HG02970 (cell line): ENCODE measurements around the gene PACS1.
"Not testable (repeated sequence)": the region's sequence is repeated elsewhere in the genome, so short reads cannot be mapped to it uniquely, and the experiment has no call there.

Experiments used
- ATAC-seq: cut with Tn5 transposase; IDR thresholded peaks from one replicate; pipeline ENCODE4 v1.9.1; 2021; ENCODE audit warnings: mild to moderate bottlenecking, moderate library complexity, moderate number of reproducible peaks; ENCODE audit not compliant: unreplicated experiment, low FRiP score

The PACS1 gene

DNA sequence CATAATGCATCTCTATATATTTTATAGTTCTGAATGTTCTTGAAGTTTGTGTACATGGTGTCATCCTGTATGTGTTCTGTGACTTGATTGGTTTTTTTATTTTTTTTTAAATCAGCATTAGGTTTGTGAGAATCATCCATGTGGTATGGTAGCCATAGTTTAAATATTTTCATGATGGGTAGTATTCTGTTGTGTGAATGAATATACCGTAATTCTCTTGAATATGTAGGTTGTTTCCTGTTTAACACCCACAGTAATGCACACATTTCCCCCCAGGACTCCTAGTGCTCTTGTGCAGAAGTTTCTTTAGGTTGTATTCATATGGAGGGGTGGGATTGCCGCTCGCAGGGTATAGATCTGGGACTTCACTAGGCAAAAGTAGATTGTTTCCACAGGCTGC lies 2.0 kb downstream of the PACS1 start:
- ATAC-seq = no peak

DNA sequence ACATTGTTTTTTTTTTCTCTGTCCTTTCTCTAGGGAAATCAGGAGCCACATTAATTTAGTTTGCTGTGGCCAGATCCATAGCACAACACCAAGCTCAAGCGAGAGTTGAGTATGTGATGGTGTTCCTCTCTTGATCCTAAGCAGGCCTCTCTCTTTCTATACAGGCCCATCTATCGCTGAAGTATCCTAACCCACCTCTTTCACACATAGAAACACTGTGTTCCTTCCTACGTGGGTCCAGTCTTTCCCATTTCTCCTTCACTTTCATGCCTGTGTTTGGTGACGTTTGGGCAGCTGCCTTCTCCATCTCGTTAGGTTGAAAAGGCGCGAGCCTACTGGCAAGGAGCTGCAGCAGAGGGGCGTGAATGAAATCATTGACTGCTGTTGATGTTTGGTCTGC lies 2.4 kb downstream of the PACS1 start:
- no peak for ATAC-seq

DNA sequence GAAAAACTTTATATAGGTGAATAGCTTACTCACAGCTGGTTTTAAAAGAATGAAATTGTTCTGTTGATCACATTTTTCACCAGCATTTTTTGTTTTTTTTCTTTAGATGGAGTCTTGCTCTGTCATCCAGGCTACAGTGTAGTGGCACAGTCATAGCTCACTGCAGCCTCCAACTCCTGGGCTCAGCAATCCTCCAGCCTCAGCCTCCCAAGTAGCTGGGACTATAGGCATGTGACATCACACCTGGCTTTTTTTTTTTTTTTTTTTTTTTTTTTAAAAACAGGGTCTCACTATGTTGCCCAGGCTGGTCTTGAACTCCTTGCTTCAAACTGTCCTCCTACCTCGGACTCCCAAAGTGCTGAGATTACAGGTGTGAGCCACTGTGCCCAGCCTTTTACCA lies 3.6 kb downstream of the PACS1 start:
- ATAC-seq = no peak

DNA sequence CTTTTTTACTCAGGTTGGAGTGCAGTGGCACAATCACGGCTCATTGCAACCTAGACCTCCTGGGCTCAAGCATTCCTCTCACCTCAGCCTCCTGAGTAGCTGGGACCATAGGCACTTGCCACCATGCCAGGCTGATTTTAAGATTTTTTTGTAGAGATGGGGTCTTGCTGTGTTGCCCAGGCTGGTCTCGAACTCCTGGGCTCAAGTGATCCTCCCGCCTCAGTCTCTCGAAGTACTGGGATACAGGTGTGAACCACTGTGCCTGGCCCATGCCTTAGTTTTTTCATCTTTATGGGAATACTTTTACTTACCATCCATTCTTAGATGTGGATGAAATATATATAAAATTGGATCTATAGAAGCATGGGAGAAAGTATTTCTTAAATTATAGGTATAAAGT lies 5.2 kb downstream of the PACS1 start:
- no peak for ATAC-seq

DNA sequence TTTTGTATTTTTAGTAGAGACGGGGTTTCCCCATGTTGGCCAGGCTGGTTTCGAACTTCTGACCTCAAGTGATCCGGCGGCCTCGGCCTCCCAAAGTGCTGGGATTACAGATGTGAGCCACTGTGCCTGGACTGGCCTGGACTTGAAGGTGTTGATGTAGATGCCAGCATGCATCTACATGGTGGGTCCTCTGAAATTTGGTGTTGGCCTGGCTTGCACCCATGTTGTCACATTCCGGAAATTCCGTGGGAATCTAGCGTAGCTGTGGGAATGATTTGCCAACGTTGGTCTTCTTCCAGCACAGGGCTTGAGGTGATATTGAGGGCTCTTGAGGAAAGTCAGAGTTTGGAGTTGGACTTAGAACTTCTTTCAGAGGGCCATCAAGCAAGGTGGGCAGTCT lies 6.5 kb downstream of the PACS1 start:
- no peak for ATAC-seq

DNA sequence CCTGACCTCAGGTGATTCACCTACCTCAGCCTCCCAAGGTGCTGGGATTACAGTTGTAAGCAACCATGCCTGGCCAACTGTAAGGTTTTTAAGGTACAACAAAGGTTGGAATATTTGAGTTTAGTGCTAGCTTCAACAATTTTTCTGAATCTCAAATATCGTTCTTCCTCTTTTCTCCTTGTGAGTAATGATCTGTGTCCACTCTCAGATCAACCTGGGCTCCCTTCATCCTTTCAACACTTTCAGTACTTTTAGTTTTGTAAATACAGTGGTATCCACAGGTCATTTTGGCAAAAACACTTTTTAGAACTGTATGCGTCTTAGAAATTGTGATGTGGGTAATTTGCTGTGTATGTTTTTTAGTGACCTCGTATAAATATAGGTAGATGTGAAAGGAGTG lies 7.9 kb downstream of the PACS1 start:
- ATAC-seq = no peak

DNA sequence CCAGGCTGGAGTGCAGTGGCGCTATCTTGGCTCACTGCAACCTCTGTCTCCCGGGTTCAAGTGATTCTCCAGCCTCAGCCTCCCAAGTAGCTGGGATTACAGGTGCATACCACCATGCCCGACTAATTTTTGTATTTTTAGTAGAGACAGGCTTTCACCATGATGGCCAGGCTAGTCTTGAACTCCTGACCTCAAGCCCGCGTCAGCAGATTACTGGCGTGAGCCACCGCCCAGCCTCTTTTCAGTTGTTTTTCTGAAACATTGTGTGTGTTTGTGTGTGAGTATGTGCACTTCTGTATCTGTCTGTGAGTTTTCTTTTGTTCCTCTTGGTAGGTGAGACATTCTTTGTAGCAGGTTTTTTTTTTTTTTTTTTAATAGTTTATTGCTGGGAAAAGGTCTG lies 8.9 kb downstream of the PACS1 start:
- not testable (repeated sequence) for ATAC-seq

DNA sequence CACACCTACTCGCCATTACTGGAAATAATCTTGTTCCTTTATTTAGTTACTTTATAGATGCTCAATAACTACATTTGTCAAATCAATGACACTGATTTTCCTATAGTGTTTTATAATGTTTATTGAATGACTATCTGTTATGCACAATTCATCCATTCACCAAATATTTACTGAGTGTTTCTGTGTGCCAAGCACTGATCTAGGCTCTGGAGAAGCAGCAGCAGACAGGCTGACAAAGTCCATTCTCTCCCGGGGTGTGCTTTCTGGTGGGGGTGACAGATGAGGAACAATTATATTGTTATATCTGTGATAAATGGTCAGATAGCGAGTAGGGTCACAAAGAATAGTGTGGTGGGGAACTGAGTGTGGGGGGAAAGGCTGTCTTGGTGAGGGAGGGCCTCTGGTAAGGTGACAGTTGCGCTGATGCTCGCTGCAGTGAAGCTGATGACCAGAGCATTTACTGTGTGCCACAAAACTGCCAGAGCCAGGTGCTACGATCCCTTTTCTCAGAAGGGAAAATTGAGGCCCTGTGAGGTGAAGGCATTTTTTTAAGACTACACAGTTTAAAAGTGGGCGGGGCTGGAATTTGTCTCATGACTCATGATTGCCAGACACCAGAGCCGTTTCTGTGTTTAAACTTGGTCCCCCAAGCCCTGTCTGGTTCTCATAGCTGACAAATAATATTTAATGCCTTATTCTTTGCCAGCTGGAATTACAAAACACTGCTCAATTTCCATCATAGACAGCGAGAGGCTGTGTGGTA lies 10.2 kb downstream of the PACS1 start:
- no peak for ATAC-seq

DNA sequence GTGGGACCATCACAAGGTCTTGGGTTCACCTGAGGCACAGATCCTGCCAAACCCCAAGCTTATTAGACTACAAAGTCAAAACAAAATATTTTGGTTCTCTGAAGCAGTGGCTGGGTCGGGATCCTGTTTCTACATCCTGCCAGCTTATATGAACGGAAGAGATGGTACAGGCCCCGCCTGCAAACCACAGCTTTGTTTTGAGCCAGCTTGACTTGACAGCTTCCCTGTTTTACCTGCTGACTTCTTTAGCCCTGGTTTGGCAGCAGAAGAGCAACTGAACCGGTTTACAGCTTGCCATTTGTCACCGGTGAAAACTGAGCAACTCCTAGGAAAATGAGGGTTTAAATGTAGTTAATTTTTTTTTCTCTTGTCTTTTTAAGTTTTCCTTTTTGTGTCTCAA lies 11.4 kb downstream of the PACS1 start:
- no peak for ATAC-seq

DNA sequence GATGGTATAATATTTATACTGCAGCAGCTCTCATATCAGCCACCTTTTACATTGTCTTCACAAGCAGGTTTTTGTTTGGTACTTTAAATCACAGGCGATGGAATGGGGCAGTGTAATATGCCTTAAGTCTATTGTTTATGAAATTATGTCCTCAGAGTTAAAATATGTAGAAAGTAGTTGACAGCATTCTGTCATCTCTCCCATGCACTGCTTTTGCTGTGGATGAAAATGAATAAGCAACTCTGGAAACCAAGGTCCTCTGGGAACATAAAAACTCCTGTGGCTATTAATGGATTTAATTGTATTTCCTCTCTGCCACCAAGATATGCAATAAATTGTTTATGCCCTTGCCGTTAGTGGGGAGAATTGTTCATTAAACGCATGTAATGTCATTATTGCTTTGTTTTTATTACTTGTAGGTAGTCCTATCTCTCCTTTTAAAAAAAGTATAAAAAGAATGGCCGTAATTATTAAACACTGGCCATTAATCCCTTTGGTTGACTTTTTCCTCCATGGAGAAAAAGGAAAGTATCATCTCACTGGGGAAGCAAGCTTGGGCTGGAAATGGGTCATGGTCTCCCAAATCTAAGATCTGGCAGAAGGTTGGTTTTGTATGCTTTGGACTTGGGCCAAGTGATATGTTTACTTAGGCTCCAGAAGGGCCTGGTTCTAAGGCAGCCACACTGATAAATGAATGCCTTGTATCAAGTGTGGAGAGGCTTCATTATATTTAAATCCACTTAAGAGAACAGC lies 13.1 kb downstream of the PACS1 start:
- ATAC-seq = no peak

DNA sequence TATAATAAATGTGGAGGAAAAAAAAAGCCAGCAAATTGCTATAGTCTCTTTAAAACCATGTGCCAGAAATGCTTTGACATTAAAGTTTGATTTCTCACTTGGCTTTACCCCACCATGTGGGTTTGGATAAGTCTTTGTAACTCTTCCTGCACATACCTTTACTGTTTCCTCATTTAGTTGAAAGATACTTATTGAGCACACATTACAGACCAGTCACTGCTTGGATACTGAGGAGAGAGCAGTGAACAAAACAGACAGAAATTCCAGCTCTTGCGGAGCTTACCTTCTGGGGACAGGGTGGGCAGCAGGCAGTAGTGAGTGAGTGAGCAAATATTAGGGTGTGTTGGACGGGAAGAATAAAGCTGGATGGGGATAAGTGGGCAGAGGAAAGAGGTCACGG lies 13.7 kb downstream of the PACS1 start:
- no peak for ATAC-seq

DNA sequence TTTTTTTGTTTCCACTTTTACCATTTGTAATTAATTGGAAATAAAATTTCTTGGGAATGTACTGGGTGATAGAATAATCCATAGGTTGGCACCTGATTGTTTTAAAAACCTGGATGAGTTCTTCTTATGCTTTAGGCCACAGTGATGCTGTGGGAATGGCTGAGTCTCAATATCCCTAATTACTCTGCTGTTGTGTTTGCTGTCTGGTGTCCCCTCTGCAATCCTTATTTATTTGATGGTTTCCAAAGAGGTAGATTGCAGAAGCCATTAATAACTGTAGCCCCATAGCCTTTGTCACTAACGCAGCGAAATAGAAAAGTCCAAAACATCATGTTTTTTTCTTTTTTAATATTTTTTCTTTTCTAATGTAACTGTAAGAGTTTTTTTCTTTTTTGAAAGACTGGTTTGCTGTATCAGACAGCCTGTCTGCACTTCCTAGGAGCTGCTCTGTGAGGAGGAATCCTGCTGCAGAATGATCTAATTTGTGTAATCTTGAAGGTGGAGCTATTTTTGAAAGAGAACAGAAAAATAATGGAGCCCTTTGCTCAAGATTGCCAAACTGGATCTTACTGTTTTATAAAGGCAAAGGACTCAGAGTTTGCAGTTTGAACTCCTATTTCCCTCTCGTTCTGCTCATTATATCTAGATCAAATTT lies 14.9 kb downstream of the PACS1 start:
- ATAC-seq = no peak

DNA sequence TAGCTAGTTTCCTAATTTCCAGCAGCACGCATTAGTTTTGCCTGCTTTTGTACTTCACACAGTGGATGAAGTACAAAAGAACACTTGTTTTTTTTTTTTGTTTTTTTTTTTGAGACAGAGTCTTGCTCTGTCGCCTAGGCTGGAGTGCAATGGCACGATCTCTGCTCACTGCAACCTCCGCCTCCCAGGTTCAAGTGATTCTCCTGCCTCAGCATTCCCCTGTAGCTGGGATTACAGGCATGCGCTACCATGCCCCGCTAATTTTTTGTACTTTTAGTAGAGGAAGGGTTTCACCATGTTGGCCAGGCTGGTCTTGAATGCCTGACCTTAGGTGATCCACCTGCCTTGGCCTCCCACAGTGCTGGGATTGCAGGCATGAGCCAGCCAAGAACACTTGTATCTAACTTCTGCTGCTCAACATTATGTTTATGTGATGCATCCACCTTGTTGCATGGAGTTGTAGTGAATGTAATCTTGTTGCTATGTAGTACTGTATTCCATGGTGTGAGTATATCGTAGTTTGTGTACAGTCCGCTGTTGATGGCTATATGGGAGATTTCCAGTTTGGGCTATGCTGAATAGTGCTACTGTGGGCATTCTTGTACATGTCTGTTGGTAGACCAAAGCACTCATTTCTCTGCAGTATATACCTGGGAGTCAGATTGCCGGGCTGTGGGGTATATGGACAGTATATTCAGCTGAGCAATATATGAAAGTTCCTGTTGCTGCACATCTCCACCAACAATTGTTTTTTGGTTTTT lies 17.3 kb downstream of the PACS1 start:
- ATAC-seq = no peak

DNA sequence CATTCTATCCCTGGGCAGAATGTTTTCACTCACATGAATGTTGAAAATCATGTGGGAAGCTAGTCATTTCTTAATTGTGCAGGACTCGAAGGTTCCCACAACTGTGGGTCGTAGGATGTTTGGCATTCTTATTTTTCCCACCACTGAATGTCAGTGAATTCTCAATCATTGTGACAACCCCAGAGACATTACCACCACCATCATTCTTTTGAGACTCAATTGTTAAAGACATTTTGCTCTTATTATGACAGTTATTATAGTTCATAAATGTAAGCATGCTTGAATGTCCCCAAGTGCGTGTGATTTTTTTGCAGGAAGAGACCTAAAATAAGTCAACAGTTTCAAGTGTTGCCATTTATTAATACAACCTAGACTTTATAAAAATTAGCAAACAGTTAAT lies 19.0 kb downstream of the PACS1 start:
- ATAC-seq = no peak

DNA sequence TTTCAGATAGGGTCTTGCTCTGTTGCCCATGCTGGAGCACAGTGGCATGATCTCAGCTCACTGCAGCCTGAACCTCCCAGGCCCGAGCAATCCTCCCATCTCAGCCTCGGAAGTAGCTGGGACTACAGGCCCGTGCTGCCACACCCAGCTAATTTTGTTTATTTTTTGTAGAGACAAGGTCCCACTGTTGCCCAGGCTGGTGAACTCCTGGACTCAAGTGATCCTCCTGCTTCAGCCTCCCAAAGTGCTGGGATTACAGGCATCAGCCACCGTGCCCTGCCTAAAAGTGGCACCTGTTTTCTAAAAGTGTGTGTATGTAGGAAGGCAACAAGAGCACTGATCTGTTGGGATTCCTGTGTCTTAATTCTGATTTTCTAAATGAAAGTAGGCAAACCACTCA lies 20.2 kb downstream of the PACS1 start:
- no peak for ATAC-seq

DNA sequence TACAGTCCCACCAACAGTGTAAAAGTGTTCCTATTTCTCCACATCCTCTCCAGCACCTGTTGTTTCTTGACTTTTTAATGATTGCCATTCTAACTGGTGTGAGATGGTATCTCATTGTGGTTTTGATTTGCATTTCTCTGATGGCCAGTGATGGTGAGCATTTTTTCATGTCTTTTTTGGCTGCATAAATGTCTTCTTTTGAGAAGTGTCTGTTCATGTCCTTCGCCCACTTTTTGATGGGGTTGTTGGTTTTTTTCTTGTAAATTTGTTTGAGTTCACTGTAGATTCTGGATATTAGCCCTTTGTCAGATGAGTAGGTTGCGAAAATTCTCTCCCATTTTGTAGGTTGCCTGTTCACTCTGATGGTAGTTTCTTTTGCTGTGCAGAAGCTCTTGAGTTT lies 22.1 kb downstream of the PACS1 start:
- not testable (repeated sequence) for ATAC-seq

DNA sequence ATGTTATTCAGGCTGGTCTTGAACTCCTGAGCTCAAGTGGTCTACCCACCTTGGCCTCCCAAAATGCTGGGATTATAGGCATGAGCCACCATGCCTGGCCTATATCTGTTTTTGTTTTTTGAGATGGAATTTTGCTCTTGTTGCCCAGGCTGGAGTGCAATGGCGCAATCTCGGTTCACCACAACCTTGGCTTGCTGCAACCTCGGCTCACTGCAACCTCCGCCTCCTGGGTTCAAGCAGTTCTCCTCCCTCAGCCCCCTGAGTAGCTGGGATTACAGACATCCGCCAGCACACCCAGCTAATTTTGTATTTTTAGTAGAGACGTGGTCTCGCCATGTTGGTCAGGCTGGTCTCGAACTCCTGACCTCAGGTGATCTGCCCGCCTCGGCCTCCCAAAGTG lies 29.7 kb downstream of the PACS1 start:
- not testable (repeated sequence) for ATAC-seq

DNA sequence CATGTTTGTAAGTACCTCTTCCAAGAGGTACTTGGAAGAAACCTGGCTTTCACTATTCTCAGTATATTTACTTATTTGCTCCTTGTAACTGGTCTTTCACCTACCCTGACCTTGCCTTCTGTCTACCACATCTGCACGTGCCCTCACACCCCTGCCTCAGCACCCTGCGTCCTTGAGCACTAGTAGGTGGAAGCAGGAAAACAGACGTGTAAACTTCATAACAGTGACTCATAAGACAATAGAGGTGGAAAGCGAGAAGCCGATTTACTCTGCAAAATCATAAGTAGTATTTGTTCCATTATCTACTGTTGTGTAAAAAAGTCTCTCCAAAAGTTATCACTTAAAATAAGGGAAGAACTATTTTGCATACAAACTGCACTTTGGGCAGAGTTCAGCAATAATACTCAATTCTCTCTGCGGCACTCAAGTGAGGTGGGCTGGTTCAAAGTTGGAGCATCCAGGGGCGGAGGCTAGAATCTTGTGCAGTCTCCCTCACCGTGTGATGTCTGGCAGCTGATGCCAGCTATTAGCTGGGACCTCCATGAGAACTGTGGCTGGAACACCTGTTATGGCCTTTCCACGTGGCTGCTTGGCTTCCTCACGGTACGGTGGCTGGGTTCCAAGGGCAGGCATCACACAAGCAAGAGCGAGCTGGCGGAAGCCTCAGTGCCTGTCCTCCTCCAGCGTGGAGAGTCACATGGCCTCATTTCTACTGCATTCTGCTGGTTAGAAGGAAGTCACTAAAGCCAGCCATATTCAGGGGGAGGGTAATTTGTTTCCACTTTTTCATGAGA lies 30.4 kb downstream of the PACS1 start:
- no peak for ATAC-seq

DNA sequence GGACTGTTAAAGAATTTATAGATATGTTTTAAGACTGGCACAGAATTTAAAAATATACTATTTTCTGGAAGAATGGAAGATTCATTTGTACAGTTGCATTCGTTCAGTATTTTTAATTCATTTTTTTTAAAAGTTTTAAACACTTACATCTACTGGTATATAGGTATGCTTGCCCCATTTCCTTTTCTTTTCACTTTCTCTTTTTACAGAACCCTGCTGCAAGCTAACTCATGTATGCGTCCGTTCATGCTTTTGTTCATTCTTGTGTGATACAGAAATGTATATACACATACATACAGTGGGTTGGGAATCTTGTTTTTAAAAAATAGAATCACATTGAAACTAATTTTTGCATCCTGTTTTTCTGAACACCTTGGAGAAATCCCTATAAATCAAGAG lies 31.0 kb downstream of the PACS1 start:
- no peak for ATAC-seq

DNA sequence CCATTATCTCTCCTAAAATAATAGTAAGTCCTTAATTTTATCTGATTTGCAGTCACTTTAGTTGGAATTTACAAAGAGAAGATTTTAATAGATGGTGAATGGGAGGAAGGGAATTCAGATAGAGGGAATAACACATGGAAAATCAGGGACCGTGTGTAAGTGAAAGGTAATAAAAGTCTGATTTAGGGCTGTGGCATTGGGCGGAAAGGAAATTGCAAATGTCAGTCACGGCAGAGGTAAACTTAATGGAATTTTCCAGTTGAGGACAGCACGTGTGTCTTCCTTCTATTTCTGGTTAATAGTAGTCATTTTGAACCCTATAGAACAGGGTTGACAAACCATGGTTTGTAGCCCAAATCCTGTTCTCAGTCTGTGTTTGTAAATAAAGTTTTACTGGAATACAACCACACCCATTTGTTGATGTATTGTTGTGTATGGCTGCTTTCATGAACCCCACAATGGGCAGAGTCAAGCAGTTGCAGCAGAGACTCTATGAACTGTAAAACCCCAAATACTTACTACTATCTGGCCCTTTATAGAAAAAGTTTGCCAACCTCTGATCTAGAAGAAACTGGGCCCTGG lies 34.1 kb downstream of the PACS1 start:
- no peak for ATAC-seq
